ENCODE results near the gene RAI14.

- TF ChIP-seq, protein P1, sequence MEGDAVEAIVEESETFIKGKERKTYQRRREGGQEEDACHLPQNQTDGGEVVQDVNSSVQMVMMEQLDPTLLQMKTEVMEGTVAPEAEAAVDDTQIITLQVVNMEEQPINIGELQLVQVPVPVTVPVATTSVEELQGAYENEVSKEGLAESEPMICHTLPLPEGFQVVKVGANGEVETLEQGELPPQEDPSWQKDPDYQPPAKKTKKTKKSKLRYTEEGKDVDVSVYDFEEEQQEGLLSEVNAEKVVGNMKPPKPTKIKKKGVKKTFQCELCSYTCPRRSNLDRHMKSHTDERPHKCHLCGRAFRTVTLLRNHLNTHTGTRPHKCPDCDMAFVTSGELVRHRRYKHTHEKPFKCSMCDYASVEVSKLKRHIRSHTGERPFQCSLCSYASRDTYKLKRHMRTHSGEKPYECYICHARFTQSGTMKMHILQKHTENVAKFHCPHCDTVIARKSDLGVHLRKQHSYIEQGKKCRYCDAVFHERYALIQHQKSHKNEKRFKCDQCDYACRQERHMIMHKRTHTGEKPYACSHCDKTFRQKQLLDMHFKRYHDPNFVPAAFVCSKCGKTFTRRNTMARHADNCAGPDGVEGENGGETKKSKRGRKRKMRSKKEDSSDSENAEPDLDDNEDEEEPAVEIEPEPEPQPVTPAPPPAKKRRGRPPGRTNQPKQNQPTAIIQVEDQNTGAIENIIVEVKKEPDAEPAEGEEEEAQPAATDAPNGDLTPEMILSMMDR (IDR thresholded peaks at IDR 0.05): peak in 2 of 4 donors; percentile 22 to 38
- peak; percentile 74 for TF ChIP-seq POLR2A (IDR thresholded peaks at IDR 0.05)
Observed at GRCh38 chr5:34656001-34656699, at the start of gene RAI14.

All from right lobe of liver (tissue), 4 donors.